ENCODE results near the gene RPA1.

RPA1 gene

GRCh38 chr17:1913702-1914101, 83.9 kb downstream of the RPA1 start:
- no peak overlapping the region for H2BK5ac ChIP-seq (ENCODE audit: low read length)
- no peak overlapping the region for H3K18ac ChIP-seq (ENCODE audit: low read length)
- no peak overlapping the region for H3K9ac ChIP-seq (ENCODE audit: low read length)
- H2BK15ac ChIP-seq (replicated peaks; ENCODE audit: low read depth), result no peak overlapping the region
- H3K23ac ChIP-seq (ENCODE audit: low read length), result no peak overlapping the region
- no peak overlapping the region for H2AK5ac ChIP-seq (ENCODE audit: low read length)
- H4K5ac ChIP-seq (ENCODE audit: low read length), result no peak overlapping the region
- no peak overlapping the region for H3K56ac ChIP-seq (ENCODE audit: low read length)
- no peaks in the 10 kb centered on the region for H3K4me1 ChIP-seq (ENCODE audit: control insufficient read depth, low read depth, low read length)
- no peak for DNase-seq
- H3K4me3 ChIP-seq (ENCODE audit: low read length), result no peak overlapping the region
- no peaks in the 10 kb centered on the region for H3K36me3 ChIP-seq (ENCODE audit: control insufficient read depth, insufficient read depth, low read length)
- H3K27ac ChIP-seq (ENCODE audit: low read depth, low read length), result no peak overlapping the region
- no peaks in the 10 kb centered on the region for H3K79me2 ChIP-seq (ENCODE audit: control insufficient read depth, insufficient read depth, low read length)
- no CpG with 5 or more reads among the region's 14 CpGs for WGBS (ENCODE audit: extremely low coverage, insufficient coverage, low lambda C conversion rate)
- H2BK120ac ChIP-seq (ENCODE audit: low read depth, low read length), result no peak overlapping the region
- H4K8ac ChIP-seq (ENCODE audit: low read depth, low read length), result no peak overlapping the region
- H3K4ac ChIP-seq (ENCODE audit: low read depth, low read length), result no peak overlapping the region
- H3K79me1 ChIP-seq (ENCODE audit: low read length), result no peaks in the 10 kb centered on the region
- peaks cover 1% of the 10 kb centered on the region for H3K27me3 ChIP-seq (ENCODE audit: insufficient read depth, low read length, poor library complexity)
- no peak overlapping the region for H3K4me2 ChIP-seq (ENCODE audit: low read length)

- no peak overlapping the region for H3K4ac ChIP-seq (ENCODE audit: low read depth, low read length)
- H3K27ac ChIP-seq (ENCODE audit: low read depth, low read length), result no peak overlapping the region
- peaks cover 1% of the 10 kb centered on the region for H3K27me3 ChIP-seq (ENCODE audit: insufficient read depth, low read length, poor library complexity)
- H3K56ac ChIP-seq (ENCODE audit: low read length), result no peak overlapping the region
- no peaks in the 10 kb centered on the region for H3K4me1 ChIP-seq (ENCODE audit: control insufficient read depth, low read depth, low read length)
- no peak overlapping the region for H3K18ac ChIP-seq (ENCODE audit: low read length)
- H4K8ac ChIP-seq (ENCODE audit: low read depth, low read length), result no peak overlapping the region
- no peak overlapping the region for H4K5ac ChIP-seq (ENCODE audit: low read length)
- H3K23ac ChIP-seq (ENCODE audit: low read length), result no peak overlapping the region
- no peak overlapping the region for H2AK5ac ChIP-seq (ENCODE audit: low read length)
- no peak overlapping the region for H3K4me3 ChIP-seq (ENCODE audit: low read length)
- no peaks in the 10 kb centered on the region for H3K79me1 ChIP-seq (ENCODE audit: low read length)
- no peak overlapping the region for H2BK120ac ChIP-seq (ENCODE audit: low read depth, low read length)
- no peak overlapping the region for H3K4me2 ChIP-seq (ENCODE audit: low read length)
- no peaks in the 10 kb centered on the region for H3K36me3 ChIP-seq (ENCODE audit: control insufficient read depth, insufficient read depth, low read length)
- H3K9ac ChIP-seq (ENCODE audit: low read length), result no peak overlapping the region
- H3K79me2 ChIP-seq (ENCODE audit: control insufficient read depth, insufficient read depth, low read length), result no peaks in the 10 kb centered on the region
- no peak overlapping the region for H2BK15ac ChIP-seq (replicated peaks; ENCODE audit: low read depth)
- DNase-seq, result peak; percentile 48
- H2BK5ac ChIP-seq (ENCODE audit: low read length), result no peak overlapping the region
- no CpG with 5 or more reads among the region's 8 CpGs for WGBS (ENCODE audit: extremely low coverage, insufficient coverage, low lambda C conversion rate)
Observed at GRCh38 chr17:1914661-1915083, 84.9 kb downstream of the RPA1 start.

GRCh38 chr17:1915889-1916288, 86.1 kb downstream of the RPA1 start:
- WGBS (ENCODE audit: extremely low coverage, insufficient coverage, low lambda C conversion rate), result no CpG with 5 or more reads among the region's 12 CpGs
- H3K23ac ChIP-seq (ENCODE audit: low read length), result no peak overlapping the region

GRCh38 chr17:1916316-1916715, 86.5 kb downstream of the RPA1 start:
- no CpG with 5 or more reads among the region's 14 CpGs for WGBS (ENCODE audit: extremely low coverage, insufficient coverage, low lambda C conversion rate)
- H3K4me3 ChIP-seq (ENCODE audit: low read length), result no peak overlapping the region
- no peak overlapping the region for H2AK5ac ChIP-seq (ENCODE audit: low read length)
- DNase-seq, result no peak
- no peak overlapping the region for H3K4me2 ChIP-seq (ENCODE audit: low read length)
- no peak overlapping the region for H4K8ac ChIP-seq (ENCODE audit: low read depth, low read length)
- H3K4ac ChIP-seq (ENCODE audit: low read depth, low read length), result no peak overlapping the region
- no peak overlapping the region for H2BK120ac ChIP-seq (ENCODE audit: low read depth, low read length)
- no peaks in the 10 kb centered on the region for H3K27me3 ChIP-seq (ENCODE audit: insufficient read depth, low read length, poor library complexity)
- H3K79me2 ChIP-seq (ENCODE audit: control insufficient read depth, insufficient read depth, low read length), result no peaks in the 10 kb centered on the region
- no peak overlapping the region for H2BK15ac ChIP-seq (replicated peaks; ENCODE audit: low read depth)
- H3K23ac ChIP-seq (ENCODE audit: low read length), result no peak overlapping the region
- H3K27ac ChIP-seq (ENCODE audit: low read depth, low read length), result no peak overlapping the region
- no peaks in the 10 kb centered on the region for H3K4me1 ChIP-seq (ENCODE audit: control insufficient read depth, low read depth, low read length)
- H3K79me1 ChIP-seq (ENCODE audit: low read length), result no peaks in the 10 kb centered on the region
- H2BK5ac ChIP-seq (ENCODE audit: low read length), result no peak overlapping the region
- no peak overlapping the region for H4K5ac ChIP-seq (ENCODE audit: low read length)
- no peak overlapping the region for H3K18ac ChIP-seq (ENCODE audit: low read length)
- H3K36me3 ChIP-seq (ENCODE audit: control insufficient read depth, insufficient read depth, low read length), result no peaks in the 10 kb centered on the region
- H3K9ac ChIP-seq (ENCODE audit: low read length), result no peak overlapping the region
- no peak overlapping the region for H3K56ac ChIP-seq (ENCODE audit: low read length)

More at GRCh38 chr17:1915889-1916288, 86.1 kb downstream of the RPA1 start:
- H2BK15ac ChIP-seq (replicated peaks; ENCODE audit: low read depth), result no peak overlapping the region
- H3K4me2 ChIP-seq (ENCODE audit: low read length), result no peak overlapping the region
- DNase-seq, result no peak
- no peak overlapping the region for H3K9ac ChIP-seq (ENCODE audit: low read length)
- H3K4me3 ChIP-seq (ENCODE audit: low read length), result no peak overlapping the region
- H3K56ac ChIP-seq (ENCODE audit: low read length), result no peak overlapping the region
- no peak overlapping the region for H2AK5ac ChIP-seq (ENCODE audit: low read length)
- H3K18ac ChIP-seq (ENCODE audit: low read length), result no peak overlapping the region
- no peaks in the 10 kb centered on the region for H3K27me3 ChIP-seq (ENCODE audit: insufficient read depth, low read length, poor library complexity)
- H4K8ac ChIP-seq (ENCODE audit: low read depth, low read length), result no peak overlapping the region
- H3K36me3 ChIP-seq (ENCODE audit: control insufficient read depth, insufficient read depth, low read length), result no peaks in the 10 kb centered on the region
- H2BK120ac ChIP-seq (ENCODE audit: low read depth, low read length), result no peak overlapping the region
- no peaks in the 10 kb centered on the region for H3K79me2 ChIP-seq (ENCODE audit: control insufficient read depth, insufficient read depth, low read length)
- no peak overlapping the region for H2BK5ac ChIP-seq (ENCODE audit: low read length)
- H4K5ac ChIP-seq (ENCODE audit: low read length), result no peak overlapping the region
- H3K79me1 ChIP-seq (ENCODE audit: low read length), result no peaks in the 10 kb centered on the region
- no peak overlapping the region for H3K27ac ChIP-seq (ENCODE audit: low read depth, low read length)
- no peak overlapping the region for H3K4ac ChIP-seq (ENCODE audit: low read depth, low read length)
- no peaks in the 10 kb centered on the region for H3K4me1 ChIP-seq (ENCODE audit: control insufficient read depth, low read depth, low read length)

- no peak overlapping the region for H3K4me3 ChIP-seq (ENCODE audit: low read length)
- H3K9ac ChIP-seq (ENCODE audit: low read length), result no peak overlapping the region
- H3K4ac ChIP-seq (ENCODE audit: low read depth, low read length), result no peak overlapping the region
- H3K79me2 ChIP-seq (ENCODE audit: control insufficient read depth, insufficient read depth, low read length), result no peaks in the 10 kb centered on the region
- no peak for DNase-seq
- H4K8ac ChIP-seq (ENCODE audit: low read depth, low read length), result no peak overlapping the region
- H2AK5ac ChIP-seq (ENCODE audit: low read length), result no peak overlapping the region
- H2BK15ac ChIP-seq (replicated peaks; ENCODE audit: low read depth), result no peak overlapping the region
- H2BK5ac ChIP-seq (ENCODE audit: low read length), result no peak overlapping the region
- no peaks in the 10 kb centered on the region for H3K4me1 ChIP-seq (ENCODE audit: control insufficient read depth, low read depth, low read length)
- H3K79me1 ChIP-seq (ENCODE audit: low read length), result no peaks in the 10 kb centered on the region
- H3K4me2 ChIP-seq (ENCODE audit: low read length), result no peak overlapping the region
- no peak overlapping the region for H3K23ac ChIP-seq (ENCODE audit: low read length)
- H3K36me3 ChIP-seq (ENCODE audit: control insufficient read depth, insufficient read depth, low read length), result no peaks in the 10 kb centered on the region
- H3K27me3 ChIP-seq (ENCODE audit: insufficient read depth, low read length, poor library complexity), result no peaks in the 10 kb centered on the region
- H3K56ac ChIP-seq (ENCODE audit: low read length), result no peak overlapping the region
- no peak overlapping the region for H3K27ac ChIP-seq (ENCODE audit: low read depth, low read length)
- no peak overlapping the region for H2BK120ac ChIP-seq (ENCODE audit: low read depth, low read length)
- no peak overlapping the region for H4K5ac ChIP-seq (ENCODE audit: low read length)
- no CpG with 5 or more reads among the region's 29 CpGs for WGBS (ENCODE audit: extremely low coverage, insufficient coverage, low lambda C conversion rate)
- H3K18ac ChIP-seq (ENCODE audit: low read length), result no peak overlapping the region
Observed at GRCh38 chr17:1916963-1917715, 87.3 kb downstream of the RPA1 start.
